SH-SY5Y (cell line): ENCODE data around the gene GPATCH4.

Experiments used
- GATA2 ChIP-seq: IDR thresholded peaks from 2 replicates; pipeline ENCODE4 v1.6.1; 2011; ENCODE audit warnings: mild to moderate bottlenecking, low read depth, low read length
- GATA3 ChIP-seq: IDR thresholded peaks from 2 replicates; pipeline ENCODE4 v1.6.1; 2011; ENCODE audit warnings: low read depth, mild to moderate bottlenecking, low read length, moderate library complexity

GRCh38 chr1:156581661-156582387 is 19.5 kb downstream of the GPATCH4 start:
- TF ChIP-seq GATA2 = no peak
- TF ChIP-seq GATA3 = no peak
